Keratinocyte (primary cell): Measurements from ENCODE around the gene SIGLEC11.

Experiments
- CTCF ChIP-seq, 3 experiments: IDR thresholded peaks in 1 of 3; conservative IDR thresholded peaks in 1 of 3; optimal IDR thresholded peaks in 1 of 3; 2 replicates in 2 of 3; 3 replicates in 1 of 3; pipeline versions ENCODE3 to v1.5.1; 2011; ENCODE audit warnings: low read length in 3 of 3, mild to moderate bottlenecking in 3 of 3, moderate library complexity in 2 of 3, control low read depth in 1 of 3, inconsistent platforms in 1 of 3; ENCODE audit not compliant: insufficient read depth in 2 of 3; ENCODE audit errors: extremely low read depth in 1 of 3
- EZH2 ChIP-seq: IDR thresholded peaks from one replicate; pipeline ENCODE4 v1.6.1; 2012; ENCODE audit warnings: inconsistent platforms, mild to moderate bottlenecking, low read length, moderate library complexity

- TF ChIP-seq CTCF (optimal IDR thresholded peaks at IDR 0.05 in 1 of 3, IDR thresholded peaks at IDR 0.05 in 1 of 3, conservative IDR thresholded peaks at IDR 0.05 in 1 of 3; ENCODE audit: extremely low read depth in 1 of 3, insufficient read depth in 2 of 3, low read length in 3 of 3) (no peak), EZH2 (no peak)
These were observed 23.5 kb upstream of the SIGLEC11 start for GRCh38 chr19:49984491-49984890.
